Renal pelvis (tissue), 4 donors: ENCODE data around the gene STRN4. TPM values are rescaled to one million over a fixed set of nuclear protein-coding genes. Genes with fewer than 3 reads are reported as not detected.
"Not testable (repeated sequence)": the region's sequence is repeated elsewhere in the genome, so short reads cannot be mapped to it uniquely, and the experiment has no call there.

Experiments used
- DNase-seq: peaks from one replicate; pipeline ENCODE4 v3.0.0-alpha.2; 2013
- polyA plus RNA-seq, 3 donors: library from polyadenylated mRNA; unstranded; fragments of 120-200 nt; gene quantifications; one replicate each; pipeline ENCODE4 v1.2.1, GENCODE V29; 2013; ENCODE audit not compliant: insufficient read length in 3 of 3

Gene STRN4
- polyA plus RNA-seq, 3 donors: 92.2 to 105 (median 92.8) TPM

DNA sequence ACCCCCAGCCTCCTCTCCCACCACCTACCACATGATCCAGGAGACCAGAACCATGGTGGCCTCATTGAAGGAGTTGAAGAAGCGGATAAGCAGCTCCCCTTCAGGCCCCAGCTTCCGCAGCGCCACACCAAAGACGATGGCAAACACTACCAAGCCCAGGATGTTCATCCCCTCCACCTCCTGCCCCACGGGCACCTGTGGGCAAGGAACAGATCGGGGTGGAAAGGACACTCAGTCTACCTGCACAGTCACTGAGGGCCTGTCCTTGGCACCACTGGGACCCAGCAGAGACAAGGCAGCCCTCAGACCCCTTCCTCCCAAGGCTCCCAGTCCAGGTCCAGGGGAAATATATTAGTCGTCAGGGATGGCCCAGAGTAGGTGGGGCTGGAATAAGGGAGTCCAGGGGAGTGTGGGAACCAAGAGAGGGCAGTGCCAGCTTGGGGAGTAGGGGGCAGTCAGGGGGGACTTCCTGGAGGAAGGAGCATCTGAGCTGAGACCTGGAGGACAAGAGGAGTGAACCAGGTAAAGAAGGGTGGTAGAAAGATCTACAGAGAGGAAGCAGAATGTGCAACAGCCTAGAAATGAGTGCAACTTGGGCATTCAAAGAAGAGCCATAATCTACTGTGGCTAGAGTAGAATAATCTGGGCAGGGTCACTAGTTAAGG, 36.2 kb upstream of the STRN4 start:
- DNase-seq: no peak

DNA sequence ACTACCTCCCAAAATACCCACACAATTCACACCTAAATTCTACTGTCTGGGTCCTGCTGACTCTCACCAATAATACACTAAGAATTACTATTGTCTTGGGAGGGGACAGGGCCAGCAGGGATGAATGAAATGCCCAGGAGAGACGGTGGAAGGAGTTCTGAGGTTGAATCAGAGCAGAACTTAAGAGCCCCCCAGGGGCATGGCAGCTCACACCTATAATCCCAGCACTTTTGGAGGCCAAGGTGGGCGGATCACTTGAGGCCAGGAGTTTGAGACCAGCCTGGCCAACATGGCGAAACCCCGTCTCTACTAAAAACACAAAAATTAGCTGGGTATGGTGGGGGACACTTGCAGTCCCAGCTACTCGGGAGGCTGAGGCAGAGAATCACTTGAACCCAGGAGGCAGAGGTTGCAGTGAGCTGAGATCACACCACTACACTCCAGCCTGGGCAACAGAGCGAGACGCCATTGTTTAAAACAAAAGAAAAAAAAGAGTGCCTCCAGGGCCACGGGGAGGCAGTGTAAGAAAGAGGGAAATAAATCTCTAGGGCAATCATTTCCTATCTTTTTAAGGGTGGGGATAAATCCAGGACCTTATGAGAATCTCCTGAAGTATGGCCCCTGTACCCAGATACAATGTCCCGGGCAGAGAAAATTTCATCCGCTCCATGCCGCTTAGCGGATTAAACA, 31.9 kb upstream of the STRN4 start:
- DNase-seq: not testable (repeated sequence)

DNA sequence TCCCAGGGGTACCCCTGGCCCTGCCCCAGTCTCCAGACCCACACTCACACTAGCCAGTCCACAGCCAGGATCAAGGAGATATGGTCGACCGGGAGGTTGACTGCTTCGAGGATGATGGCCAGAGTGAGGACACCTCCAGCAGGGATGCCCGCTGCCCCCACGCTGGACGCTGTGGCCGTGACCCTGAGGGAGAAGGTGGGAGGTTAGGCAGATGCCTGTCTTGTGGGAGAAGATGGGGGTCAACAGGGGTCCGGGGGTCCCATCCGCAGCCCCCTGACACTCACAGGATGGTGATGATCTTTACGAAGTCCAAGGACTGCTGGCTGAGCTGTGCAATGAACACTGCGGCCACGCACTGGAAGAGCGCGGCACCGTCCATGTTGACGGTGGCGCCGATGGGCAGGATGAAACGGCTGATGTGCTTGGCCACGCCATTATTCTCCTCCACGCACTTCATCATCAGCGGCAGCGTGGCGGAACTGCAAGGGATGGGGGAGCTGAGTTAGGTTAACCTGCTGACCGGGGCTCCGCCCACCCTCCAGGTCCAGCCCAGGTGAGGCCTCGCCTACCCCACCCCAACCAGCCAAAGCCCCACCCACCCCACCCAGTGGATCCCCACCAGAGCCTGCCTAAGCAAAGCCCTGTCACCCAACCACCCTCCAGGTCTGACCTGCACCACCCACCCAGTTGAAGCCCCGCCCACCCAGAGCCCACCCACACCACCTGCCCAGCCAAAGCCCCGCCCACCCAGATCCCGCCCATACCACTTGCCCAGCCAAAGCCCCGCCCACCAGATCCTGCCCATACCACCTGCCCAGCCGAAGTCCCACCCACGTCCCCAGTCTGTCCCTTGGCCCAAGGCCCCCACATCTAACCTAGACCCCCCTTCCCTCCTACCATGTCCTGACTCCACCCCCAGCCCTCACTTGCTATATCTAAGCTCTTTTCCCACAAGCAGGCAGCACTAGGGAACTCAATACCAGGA, 31.0 kb upstream of the STRN4 start:
- no peak for DNase-seq

DNA sequence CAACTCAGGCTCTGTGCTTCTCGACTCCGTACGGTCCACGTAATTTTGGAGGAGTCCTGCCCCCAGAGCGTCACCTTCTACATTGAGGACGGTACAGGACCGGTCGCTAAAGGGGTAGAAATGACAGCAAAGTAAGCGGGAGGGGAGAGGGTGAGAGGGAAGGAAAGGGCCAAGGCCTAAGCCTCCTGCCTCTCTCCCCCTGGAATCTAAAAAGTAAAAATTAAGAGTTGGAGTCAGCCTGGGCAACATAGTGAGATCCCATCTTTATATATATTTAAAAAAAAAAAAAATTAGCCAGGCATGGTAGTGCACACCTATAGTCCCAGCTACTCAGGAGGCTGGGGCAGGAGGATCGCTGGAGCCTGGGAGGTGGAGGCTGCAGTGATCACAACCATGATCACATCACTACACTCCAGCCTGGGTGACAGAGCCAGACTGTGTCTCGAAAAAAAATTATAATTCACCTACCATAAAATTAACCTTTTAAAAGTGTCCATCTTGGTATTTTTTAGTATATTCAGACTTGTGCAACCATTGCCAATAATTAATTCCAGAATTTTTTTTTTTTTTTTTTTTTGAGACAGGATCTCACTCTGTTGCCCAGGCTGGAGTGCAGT, 29.5 kb upstream of the STRN4 start:
- no peak for DNase-seq

DNA sequence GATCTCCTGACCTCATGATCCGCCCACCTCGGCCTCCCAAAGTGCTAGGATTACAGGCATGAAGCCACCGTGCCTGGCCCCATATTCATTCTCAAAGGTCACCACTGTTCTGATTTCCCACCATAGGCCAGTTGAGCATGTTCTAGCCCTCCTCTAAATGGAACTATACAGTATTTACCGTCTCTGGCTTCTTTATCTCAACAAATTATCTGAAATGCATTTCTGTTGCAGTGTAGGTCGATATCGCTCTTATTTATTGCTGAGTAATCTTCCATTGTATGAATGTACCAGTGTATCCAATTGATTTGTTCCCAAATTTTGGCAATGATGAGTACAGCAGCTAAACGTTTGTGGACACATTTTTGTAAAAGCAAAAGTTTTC, 26.8 kb upstream of the STRN4 start:
- no peak for DNase-seq

DNA sequence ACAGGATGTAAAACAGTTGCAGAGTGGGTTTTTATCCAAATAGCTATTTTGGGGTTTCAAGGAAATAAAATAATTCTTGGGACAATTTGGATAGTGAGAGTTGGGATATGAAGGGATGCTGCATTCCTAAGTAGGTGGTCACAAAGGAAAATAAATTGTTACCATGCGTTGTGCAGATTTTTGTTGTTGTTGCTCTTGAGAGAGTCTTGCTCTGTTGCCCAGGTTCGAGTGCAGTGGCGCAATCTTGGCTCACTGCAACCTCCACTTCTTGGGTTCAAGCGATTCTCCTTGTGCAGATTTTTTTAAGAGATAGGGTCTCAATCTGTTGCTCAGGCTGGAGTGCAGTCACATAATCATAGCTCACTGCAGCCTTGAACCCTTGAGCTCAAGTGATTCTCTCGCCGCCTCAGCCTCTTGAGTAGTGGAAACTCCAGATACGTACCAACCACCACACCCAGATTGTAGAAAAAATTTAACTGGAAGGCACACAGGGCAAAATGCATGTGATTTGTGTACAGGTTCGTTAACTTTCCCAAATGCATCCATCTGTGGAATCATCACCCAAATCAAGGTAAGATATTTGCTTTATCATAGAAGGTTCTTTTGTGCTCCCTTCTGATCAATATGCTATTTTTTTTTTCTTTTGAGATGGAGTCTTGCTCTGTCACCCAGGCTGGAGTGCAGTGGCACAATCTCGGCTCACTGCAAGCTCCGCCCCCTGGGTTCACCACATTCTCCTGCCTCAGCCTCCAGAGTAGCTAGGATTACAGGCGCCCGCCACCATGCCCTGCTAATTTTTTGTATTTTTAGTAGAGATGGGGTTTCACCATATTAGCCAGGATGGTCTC, 26.1 kb upstream of the STRN4 start:
- no peak for DNase-seq

DNA sequence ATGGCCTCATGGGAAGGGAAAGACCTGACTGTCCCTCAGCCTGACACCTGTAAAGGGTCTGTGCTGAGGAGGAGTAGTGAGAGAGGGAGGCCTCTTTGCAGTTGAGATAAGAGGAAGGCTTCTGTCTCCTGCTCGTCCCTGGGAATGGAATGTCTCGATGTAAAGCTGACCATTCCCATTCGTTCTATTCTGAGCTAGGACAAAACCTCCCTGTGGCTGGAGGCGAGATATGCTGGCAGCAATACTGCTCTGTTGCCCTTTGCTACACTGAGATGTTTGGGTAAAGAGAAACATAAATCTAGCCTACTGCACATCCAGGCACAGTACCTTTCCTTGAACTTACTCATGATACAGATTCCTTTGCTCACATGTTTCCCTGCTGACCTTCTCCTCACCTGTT, 22.5 kb upstream of the STRN4 start:
- DNase-seq: not testable (repeated sequence)

DNA sequence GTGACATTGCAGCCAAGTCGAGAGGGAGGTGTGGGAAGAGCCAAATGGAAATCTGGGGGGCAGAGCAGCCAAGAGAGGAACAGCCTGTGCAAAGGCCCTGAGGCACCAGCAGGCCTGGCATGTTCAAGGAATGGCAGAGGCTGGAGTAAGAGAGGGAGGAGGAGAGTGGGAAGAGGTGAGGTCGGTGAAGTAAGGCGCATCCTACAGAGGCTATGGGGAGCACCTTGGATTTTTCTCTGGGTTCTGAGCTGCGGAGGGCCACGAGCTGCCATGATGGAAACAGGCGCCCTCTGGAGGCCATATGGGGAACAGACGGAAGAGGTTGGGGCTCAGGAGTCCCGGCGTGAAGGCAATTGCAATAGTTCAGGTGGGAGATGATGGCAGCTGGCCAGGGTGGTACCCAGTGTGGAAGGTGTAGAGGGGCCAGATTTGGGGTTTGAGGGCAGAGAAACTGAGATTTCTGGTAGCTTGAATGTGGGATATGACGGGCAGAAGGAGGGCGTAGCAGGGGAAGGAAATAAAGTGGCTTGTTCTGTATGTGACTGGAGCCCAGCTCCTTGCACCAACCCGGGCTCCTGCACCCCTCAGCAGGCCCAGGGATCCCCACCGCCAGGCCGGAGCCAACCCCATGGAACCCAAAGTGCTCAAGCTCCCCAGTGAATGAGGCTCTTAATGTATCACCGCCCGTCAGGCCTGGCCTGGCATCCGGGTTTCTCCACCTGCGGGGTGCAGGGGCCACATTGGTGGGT, 20.5 kb upstream of the STRN4 start:
- no peak for DNase-seq

DNA sequence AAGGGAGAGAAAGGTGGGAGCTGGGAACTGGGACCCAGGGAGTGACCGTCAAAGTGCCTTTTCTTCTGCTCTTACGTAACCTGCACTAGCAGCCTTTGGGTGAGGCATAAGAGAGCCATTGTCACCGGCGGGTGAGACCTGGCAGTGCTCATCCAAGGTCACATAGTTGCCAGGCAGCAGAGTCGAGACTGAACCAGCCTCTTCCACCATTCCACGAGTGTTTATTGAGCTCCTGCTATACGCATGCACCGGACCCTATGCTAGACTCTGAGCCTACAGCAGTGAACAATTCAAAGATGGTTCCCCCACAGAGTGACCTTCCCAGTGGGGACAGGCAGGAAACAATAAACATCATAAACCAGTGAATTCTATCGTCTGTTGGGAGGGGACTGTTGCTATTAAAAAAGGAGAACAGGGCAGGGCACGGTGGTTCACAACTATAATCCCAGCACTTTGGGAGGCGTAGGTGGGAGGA, 18.6 kb upstream of the STRN4 start:
- DNase-seq: no peak

DNA sequence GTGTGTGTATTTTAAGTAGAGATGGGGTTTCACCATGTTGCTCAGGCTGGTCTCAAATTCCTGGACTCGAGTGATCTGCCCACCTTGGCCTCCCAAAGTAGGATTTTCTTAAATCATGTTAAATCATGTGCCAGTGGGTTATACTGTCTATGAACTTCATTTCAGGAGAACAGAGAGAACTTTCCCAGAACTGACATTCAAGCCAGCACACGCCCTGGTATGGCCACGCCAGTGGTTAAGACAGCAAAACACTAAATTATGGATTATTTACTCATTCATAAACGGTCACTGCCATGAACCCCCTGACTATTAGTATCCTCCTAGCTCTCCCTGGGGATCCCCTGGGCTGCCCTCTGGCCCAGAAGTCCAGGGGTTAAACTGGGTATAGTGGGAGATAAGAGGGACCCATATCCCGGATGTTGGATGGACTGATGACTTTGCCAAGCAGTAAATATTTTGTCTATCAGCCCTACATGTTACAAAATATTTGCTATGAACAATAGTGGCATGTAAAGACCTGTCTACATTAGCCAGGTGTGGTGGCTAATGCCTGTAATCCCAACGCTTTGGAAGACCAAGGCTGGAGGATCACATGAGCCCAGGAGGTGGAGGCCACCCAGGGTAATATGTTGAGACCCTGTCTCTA, 16.1 kb upstream of the STRN4 start:
- no peak for DNase-seq

DNA sequence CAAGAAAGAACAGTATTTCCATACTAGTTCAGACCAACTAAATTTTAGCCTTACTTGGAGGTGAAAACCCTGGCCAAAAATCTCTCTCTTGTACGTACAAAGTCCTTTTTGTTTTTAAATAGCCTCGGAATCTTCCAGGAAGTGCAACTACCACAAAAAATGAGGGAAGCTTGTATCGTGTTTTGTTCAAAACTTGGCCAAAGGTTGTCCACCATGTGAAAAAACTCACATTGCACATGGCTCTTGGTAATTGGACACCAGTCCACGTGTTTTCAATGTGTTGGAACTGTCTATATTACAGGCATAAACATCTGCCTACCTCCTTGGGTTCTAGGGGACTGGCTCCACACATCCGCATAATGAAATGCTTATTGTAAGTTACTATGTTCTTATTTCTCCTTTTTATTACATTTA, 15.2 kb upstream of the STRN4 start:
- DNase-seq: no peak

DNA sequence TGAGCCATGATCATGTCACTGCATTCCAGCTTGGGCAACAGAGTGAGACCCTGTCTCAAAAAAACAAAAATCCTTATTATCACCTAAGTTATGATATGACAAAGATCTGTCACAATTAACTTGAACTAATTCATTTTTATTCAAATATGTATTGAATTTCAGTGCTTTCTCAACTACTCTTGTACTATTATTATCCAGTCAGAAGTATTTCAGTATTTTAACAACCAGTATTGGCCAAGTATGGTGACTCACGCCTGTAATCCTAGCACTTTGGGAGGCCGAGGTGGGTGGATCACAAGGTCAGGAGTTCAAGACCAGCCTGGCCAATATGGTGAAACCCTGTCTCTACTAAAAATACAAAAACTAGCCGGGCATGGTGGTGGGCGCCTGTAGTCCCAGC, 14.6 kb upstream of the STRN4 start:
- DNase-seq: not testable (repeated sequence)

DNA sequence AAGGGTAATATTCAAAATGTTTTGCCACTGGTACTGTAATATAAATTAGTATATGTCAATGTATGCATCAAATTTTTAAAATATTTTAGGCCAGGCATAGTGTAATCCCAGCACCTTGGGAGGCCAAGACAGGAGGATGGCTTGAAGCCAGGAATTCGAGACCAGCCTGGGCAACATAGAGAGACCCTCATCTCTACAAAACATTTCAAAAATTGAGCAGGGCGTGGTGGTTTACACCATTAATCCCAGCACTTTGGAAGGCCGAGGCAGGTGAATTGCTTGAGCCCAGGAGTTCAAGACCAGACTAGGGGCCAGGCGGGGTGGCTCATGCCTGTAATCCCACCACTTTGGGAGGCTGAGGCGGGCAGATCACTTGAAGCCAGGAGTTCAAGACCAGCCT, 14.1 kb upstream of the STRN4 start:
- DNase-seq: no peak

DNA sequence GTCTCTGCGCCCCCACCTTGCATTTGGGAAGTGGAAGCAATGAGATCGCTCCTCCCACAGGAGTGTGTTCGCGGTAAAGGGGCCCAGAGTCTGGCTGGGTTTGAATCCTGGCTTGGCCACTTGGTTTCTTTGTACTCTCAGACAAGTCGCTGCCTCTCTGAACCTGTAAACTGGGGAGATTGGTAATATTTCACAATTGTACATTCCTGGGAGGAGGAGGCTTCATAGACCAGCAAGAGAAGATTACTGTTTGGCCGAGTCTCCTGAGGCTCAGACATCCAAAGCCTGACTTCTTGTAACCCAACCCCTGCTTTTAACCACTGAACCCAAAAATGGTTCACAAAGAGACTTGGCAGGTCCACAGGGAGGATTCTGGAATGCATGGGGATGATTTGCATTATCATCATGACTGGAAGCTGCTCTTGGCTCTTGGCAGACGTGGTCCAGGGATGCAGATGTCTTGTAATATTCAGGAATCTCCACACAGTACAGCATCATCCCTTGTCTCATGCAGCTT, 13.6 kb upstream of the STRN4 start:
- DNase-seq: no peak

DNA sequence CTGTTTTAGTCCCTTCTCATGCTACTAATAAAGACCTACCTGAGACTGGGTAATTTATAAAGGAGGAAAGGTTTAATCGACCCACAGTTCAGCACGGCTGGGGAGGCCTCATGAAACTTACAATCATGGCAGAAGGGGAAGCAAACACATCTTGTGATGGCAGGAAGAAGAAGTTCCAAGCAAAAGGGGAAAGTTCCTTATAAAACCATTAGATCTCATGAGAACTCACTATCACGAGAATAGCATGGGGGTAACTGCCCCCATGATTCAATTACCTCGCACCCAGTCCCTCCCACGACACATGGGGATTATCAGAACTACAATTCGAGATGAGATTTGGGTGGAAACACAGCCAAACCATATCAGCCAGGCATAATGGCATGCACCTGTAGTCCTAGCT, 13.0 kb upstream of the STRN4 start:
- no peak for DNase-seq

DNA sequence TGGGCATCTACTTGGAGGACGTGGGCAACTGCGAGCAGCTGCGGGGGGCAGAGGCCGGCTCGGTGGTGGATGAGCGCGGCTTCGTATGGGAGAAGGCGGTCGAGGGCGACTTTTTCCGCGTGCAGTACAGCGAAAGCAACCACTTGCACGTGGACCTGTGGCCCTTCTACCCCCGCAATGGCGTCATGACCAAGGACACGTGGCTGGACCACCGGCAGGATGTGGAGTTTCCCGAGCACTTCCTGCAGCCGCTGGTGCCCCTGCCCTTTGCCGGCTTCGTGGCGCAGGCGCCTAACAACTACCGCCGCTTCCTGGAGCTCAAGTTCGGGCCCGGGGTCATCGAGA, 10.3 kb upstream of the STRN4 start:
- no peak for DNase-seq

DNA sequence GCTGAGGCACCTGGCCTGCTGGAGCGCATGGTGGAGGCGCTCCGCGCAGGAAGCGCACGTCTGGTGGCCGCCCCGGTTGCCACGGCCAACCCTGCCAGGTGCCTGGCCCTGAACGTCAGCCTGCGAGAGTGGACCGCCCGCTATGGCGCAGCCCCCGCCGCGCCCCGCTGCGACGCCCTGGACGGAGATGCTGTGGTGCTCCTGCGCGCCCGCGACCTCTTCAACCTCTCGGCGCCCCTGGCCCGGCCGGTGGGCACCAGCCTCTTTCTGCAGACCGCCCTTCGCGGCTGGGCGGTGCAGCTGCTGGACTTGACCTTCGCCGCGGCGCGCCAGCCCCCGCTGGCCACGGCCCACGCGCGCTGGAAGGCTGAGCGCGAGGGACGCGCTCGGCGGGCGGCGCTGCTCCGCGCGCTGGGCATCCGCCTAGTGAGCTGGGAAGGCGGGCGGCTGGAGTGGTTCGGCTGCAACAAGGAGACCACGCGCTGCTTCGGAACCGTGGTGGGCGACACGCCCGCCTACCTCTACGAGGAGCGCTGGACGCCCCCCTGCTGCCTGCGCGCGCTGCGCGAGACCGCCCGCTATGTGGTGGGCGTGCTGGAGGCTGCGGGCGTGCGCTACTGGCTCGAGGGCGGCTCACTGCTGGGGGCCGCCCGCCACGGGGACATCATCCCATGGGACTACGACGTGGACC, 9.7 kb upstream of the STRN4 start:
- no peak for DNase-seq

DNA sequence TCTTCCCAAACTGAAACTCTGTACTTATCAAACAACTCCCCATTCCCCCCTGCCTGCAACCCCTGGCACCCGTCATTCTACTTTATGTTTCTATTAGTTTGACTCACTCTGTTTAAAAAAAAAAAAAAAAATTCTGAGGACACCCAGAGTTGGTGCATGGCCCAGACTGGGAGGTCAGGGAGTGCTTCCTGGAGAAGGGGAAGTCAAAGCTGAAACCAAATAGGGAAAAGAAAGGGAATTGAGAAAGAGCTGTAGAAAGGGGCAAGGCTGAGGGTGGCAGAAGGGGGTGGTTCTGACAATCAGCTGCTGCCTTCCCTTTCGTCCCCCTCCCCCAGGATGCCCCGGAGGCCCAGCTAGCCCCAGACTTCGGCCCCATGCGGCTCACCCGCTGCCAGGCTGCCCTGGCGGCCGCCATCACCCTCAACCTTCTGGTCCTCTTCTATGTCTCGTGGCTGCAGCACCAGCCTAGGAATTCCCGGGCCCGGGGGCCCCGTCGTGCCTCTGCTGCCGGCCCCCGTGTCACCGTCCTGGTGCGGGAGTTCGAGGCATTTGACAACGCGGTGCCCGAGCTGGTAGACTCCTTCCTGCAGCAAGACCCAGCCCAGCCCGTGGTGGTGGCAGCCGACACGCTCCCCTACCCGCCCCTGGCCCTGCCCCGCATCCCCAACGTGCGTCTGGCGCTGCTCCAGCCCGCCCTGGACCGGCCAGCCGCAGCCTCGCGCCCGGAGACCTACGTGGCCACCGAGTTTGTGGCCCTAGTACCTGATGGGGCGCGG, 9.0 kb upstream of the STRN4 start:
- no peak for DNase-seq
